ENCODE results near the gene HERC3.
A peak's percentile ranks its signal among the peaks of the same experiment; 100 is the strongest.
"Not testable (repeated sequence)": the region's sequence is repeated elsewhere in the genome, so short reads cannot be mapped to it uniquely, and the experiment has no call there.

The HERC3 gene

GRCh38 chr4:88609387-88609786, 17.1 kb downstream of the HERC3 start:
- DNase-seq: no peak

GRCh38 chr4:88609794-88610193, 17.5 kb downstream of the HERC3 start:
- DNase-seq: not testable (repeated sequence)

- DNase-seq: peak; percentile 49
Observed at GRCh38 chr4:88610771-88611170, 18.5 kb downstream of the HERC3 start.

GRCh38 chr4:88613417-88613875, 21.2 kb downstream of the HERC3 start:
- no peak for DNase-seq

GRCh38 chr4:88614058-88614457, 21.8 kb downstream of the HERC3 start:
- DNase-seq: no peak

GRCh38 chr4:88616275-88617150, 24.2 kb downstream of the HERC3 start:
- no peak for DNase-seq

GRCh38 chr4:88618782-88619485, 26.7 kb downstream of the HERC3 start:
- no peak for DNase-seq

GRCh38 chr4:88619971-88620370, 27.7 kb downstream of the HERC3 start:
- no peak for DNase-seq

GRCh38 chr4:88621763-88622327, 29.6 kb downstream of the HERC3 start:
- DNase-seq: no peak

GRCh38 chr4:88623097-88623496, 30.8 kb downstream of the HERC3 start:
- no peak for DNase-seq

GRCh38 chr4:88628746-88629145, 36.5 kb downstream of the HERC3 start:
- no peak for DNase-seq

GRCh38 chr4:88629826-88630225, 37.5 kb downstream of the HERC3 start:
- DNase-seq: no peak

GRCh38 chr4:88630756-88631155, 38.5 kb downstream of the HERC3 start:
- DNase-seq: no peak

- no peak for DNase-seq
Observed at GRCh38 chr4:88643932-88644331, 51.7 kb downstream of the HERC3 start.

GRCh38 chr4:88645994-88646393, 53.7 kb downstream of the HERC3 start:
- DNase-seq: no peak

- no peak for DNase-seq
Observed at GRCh38 chr4:88646528-88647280, 54.4 kb downstream of the HERC3 start.

- DNase-seq: no peak
Observed at GRCh38 chr4:88649716-88650115, 57.4 kb downstream of the HERC3 start.

GRCh38 chr4:88653371-88653946, 61.2 kb downstream of the HERC3 start:
- no peak for DNase-seq

GRCh38 chr4:88655226-88655625, 62.9 kb downstream of the HERC3 start:
- no peak for DNase-seq

- peak; percentile 33 for DNase-seq
Observed at GRCh38 chr4:88659055-88659889, 67.0 kb downstream of the HERC3 start.

- no peak for DNase-seq
Observed at GRCh38 chr4:88659890-88660208, 67.6 kb downstream of the HERC3 start.

Data from left hindlimb (tissue), 1 donor.